ENCODE data around the gene LRRC56.

Gene LRRC56

DNA sequence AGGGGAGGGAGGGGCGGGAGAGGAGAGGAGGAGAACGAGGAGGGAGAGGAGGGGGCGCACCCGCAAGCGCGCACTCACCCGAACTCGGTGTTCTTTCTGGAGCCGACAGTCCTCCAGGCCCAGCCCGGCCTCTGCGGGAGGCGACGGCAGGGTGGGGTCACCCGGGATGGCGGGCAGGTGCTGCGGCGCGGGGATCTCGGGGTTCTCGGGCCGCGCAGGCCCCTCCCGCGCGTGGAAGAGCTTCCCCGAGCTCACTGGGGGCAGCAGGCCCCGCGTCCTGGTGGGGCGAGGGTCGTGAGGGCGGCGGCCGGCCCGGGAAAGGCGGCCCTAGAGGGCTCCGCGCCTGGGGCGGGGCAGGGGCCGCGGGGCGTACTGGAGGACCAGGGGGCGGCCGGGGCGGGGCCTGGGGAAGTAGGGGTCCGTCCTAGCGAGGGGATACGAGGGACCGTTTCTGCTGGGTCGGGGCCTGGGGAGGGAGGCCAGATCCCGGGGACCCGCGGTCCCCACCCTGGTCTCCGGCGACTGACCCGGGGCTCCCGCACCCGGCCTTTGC, 18.0 kb downstream of the LRRC56 start:
- no peak for DNase-seq
- in situ Hi-C loops (cut with MboI; ENCODE audit: low pct_unique_long_range_greater_than_20kb, low sequenced_read_pairs), result no loop called here

DNA sequence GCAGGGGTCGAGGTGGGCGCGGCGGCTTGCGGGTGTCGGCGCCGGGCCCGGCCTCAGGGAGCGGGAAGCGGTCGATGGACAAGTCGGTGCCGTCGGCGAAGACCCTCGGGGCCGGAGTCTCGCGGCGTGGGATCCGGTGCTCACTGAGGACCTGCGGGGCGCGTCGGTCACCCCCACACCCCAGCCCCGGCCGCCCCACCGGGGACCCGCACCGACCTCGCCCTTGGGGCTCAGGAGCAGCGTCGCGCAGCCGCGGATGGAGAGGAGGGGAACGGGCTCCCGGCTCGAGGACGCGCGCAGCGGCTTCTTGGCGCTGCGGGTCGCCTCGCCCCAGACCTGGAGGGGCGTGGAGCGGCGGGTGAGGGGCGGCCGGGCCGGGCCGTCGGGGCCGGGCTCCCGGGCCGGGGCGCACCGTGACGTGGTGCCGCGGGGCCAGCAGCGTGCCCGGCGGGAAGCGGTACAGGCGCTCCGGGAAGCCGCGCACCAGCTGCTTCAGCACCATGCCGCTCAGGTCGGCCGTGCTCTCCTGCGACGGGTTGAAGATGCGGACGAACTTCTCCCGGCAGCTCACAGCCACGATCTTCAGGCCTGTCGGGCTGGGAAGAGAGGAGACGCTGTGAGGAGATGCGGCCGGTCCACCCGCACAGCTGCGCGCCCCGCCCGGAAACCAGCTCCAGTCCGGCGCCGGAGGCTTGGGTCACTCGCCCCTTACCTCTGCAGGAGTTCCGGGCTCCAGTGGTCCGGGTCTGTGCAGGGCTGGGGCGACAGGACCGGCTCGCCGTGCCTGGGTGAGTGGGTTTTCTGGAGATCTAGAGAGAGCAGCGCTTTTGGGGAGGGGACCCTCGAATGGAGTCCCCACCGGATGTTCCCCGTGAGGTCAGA, 18.7 kb downstream of the LRRC56 start:
- DNase-seq, result no peak
- in situ Hi-C loops (cut with MboI; ENCODE audit: low pct_unique_long_range_greater_than_20kb, low sequenced_read_pairs), result no loop called here

DNA sequence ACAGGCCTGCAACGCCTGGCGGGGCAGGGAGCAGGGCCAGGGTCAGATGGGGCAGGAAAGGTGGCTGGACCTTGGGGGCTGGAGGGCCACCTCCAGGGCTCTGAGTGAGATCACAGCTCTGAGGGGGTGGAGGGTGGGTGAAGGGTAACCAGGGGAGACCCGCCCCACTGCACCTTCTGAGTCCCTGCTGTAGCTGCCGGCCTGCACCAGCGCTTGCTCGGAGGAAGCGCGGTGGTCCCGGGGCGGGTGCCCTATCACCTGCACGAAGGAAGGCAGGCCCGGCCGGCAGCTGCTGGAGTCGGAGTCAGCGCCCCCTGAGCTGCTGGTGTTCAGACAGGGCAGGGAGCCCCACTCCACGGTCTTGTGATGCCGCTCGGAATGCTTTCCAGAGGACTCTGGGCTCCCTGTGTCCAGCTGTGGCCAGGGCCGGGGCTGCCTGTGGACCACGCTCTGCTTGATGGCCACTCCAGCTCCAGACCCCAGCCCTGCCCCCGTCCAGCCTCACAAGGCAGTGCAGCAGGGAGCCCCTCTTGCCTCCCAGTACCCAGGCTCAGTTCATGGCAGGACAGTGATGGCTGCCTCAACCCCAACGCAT, 19.4 kb downstream of the LRRC56 start:
- in situ Hi-C loops (cut with MboI; ENCODE audit: low pct_unique_long_range_greater_than_20kb, low sequenced_read_pairs), result no loop called here
- no peak for DNase-seq

DNA sequence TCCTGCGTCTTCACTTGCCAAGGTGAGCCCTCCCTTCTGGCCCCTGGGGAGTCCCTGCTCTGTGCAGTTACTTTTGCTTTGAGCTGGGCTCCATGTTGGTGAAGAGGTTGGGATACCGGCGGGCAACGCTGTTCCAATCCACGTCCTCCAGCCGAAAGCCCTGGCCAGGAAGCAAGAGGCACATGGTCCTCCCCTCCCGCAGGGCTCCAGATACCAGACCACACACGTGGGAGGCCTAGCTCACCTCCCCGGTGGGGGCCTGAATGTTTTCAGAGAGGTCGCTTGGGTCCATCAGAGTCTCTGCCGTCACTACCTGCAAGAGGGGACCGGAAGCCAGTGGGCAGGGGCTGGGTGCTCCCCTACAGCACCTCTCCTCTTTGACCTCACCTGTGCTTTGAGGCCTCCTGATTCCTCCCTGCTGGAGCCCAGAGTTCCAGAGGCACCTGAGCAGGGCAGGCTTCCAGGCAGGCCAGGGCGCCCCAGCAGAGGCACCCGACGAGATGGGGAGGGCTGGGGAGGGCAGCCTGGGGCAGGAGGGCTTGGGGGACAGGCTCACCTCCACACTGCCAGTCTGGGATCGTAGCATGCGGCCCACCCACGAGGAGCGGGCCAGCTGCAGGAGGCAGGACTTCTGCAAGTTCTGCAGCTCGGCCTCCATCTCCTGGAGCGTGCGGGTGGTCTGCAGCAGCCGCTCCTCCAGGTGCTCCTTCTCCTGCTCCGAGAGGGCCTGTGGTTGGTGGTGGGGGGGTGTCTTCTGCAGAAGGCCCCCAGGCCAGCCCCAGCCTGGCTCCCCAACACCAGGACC, 20.2 kb downstream of the LRRC56 start:
- in situ Hi-C loops (cut with MboI; ENCODE audit: low pct_unique_long_range_greater_than_20kb, low sequenced_read_pairs), result no loop called here
- no peak for DNase-seq

DNA sequence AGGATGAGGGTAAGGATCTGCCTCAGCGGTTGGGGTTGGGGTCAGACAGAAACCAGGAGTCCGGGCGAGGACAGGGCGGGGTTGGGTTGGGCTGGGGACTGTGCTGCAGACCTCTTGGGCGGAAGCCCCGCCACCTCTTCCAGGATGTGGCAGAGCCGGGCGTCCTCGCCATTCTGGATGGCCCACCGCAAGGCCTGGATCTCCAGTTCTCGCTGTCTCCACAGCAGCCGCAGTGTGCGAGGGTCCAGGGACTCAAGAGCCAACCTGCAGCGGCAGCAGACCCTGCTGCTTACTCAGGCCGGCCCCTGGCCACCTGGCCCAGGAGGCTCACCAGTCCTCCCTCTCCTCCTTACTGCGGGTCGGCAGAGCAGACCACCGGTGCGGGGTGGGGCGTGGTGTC, 21.2 kb downstream of the LRRC56 start:
- in situ Hi-C loops (cut with MboI; ENCODE audit: low pct_unique_long_range_greater_than_20kb, low sequenced_read_pairs), result no loop called here

DNA sequence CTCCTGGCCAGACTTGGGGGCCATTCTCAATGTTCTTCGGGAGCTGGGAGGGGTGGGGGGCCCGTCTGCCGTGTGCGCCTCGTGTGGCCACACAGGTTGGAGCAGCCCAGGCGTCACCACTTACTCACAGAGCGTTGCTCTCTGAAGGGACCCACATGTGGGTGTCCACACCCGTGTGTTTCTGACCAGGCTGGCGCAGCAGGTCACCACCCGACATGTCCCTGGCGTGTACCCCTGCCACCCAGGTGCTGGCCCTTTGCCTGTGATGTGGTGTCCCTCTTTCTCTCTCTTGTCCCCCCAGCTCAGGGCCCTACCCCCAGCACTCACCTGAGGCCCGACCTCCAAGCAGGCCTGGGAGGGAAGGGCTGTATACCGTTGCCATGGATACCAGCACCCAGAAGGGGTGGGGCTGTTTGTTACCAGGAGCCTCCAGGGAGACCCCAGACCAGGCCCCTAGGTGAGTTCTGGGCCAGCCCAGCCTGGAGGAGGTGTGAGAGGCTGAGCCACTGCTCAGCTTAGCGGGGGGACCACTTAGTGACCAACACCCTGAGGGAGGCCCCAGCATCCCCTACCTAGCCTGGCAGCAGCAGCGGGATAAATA, 21.8 kb downstream of the LRRC56 start:
- no peak for DNase-seq
- in situ Hi-C loops (cut with MboI; ENCODE audit: low pct_unique_long_range_greater_than_20kb, low sequenced_read_pairs), result no loop called here

More for the DNA sequence above, 21.2 kb downstream of the LRRC56 start:
- no peak for DNase-seq

DNA sequence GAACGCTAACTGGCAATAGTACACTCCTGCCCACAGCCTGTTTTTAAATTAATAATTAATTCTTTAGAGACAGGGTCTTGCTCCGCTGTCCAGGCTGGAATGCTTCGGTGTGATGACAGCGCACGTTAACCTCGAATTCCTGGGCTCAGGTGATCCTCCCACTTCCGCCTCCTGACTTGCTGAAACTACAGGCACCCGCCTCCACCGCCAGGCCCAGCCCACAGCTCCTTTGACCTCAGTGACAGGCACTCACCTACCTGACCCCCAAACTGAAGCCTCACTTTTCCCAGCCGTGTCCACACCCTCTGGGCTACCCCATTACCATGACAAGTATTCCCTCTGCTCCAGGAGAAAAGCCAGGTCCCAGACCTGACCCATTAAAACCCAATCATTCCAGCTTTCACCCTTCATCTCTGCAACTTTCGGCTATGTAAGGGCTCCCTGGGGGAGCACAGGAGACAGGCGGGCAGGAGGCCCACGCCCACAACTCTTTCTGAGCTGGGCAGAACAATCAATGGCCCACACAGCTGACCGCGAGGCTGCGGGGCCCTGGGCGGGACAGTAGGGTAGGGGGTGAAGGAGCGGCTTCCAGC, 22.5 kb downstream of the LRRC56 start:
- DNase-seq, result no peak
- in situ Hi-C loops (cut with MboI; ENCODE audit: low pct_unique_long_range_greater_than_20kb, low sequenced_read_pairs), result no loop called here

DNA sequence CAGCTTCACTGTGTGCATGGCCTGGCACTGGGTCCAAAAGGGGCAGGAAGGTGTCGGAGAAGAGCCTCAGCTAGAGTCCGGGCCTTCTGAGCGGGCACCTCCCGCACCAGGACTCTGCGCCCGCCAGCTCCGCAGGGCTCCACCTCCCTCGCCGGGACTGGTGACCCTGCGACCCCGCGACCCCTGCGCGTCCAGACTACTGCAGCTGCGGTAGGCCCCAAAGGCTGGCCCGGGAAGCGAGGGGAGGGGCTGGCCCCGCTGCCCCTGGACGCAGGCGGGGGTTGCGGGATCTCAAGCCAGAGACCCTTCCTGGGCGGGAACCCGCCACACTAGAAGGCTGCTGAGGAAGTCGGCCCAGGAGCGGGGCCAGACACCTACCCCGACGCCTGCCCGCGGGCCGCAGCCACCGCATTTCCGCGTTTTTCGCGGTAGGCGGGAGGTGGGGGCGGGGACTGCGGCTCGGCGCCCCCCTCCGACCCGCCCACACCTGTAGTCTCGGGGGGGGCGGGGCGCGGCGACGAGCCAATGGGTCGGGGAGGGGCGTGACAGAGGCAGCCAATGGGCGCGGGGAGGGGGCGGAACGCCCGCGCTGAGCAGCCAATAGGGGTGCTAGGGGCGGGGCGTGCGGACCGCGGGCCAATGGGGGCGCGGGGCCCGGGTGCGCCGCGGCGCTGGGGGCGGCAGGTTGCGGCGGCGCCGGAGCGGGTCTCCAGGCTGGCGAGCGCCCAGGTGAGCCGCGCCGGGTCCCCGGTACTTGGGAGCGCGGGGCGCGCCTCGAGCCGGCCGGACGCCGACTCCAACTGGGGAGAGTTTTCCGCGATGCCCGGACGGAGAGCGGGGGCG, 23.2 kb downstream of the LRRC56 start, which contains the start of the genes LMNTD2 and RASSF7:
Gene LMNTD2, minus strand, starts transcription at position 434 of the 843 bp plus-strand sequence. Its CDS starts 22 bp downstream, at position 412.
Gene RASSF7, plus strand, starts transcription at position 666 of the 843 bp plus-strand sequence. CDS start 799 bp downstream, outside the sequence.
- in situ Hi-C loops (cut with MboI; ENCODE audit: low pct_unique_long_range_greater_than_20kb, low sequenced_read_pairs), result no loop called here
- DNase-seq, result peak; percentile 79

DNA sequence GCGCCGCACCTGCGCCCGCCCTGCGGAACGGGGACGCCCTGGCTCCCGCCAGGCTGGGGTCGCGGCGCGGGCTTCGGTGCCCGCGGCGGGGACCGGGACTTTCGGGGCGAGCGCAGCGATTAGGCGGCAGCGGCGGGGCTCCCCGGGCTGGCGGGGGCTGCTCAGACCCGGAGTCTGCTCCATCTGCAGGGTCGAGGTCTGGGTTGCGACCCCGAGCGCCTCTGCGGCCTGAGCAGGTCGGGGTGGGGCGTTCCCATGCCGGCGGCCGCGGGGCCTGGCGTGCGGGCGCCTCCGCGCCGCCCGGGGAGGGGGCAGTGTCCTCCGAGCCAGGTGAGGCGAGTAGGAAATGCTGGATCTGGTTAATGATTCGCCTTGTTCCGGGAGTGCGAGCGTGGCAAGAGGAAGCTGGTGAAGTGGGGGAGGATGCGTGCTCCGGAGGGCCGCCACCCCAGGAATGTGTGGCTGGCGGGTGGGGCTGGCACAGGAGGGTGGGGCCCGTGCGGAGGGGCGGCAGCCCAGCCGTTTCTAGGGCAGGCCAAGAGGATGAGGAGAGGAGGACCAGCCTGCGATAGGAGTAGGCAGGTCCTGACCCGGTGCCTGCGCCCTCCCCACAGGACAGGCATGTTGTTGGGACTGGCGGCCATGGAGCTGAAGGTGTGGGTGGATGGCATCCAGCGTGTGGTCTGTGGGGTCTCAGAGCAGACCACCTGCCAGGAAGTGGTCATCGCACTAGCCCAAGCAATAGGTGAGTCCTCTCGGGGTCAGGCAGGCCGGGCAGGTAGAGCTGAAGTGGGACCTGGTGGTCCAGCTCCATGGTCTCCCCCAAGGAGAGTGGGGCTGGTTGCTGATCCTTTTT, 24.0 kb downstream of the LRRC56 start:
- in situ Hi-C loops (cut with MboI; ENCODE audit: low pct_unique_long_range_greater_than_20kb, low sequenced_read_pairs), result no loop called here

DNA sequence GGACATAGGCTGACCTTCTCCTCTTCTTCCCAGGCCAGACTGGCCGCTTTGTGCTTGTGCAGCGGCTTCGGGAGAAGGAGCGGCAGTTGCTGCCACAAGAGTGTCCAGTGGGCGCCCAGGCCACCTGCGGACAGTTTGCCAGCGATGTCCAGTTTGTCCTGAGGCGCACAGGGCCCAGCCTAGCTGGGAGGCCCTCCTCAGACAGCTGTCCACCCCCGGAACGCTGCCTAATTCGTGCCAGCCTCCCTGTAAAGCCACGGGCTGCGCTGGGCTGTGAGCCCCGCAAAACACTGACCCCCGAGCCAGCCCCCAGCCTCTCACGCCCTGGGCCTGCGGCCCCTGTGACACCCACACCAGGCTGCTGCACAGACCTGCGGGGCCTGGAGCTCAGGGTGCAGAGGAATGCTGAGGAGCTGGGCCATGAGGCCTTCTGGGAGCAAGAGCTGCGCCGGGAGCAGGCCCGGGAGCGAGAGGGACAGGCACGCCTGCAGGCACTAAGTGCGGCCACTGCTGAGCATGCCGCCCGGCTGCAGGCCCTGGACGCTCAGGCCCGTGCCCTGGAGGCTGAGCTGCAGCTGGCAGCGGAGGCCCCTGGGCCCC, 24.8 kb downstream of the LRRC56 start:
- DNase-seq, result no peak
- in situ Hi-C loops (cut with MboI; ENCODE audit: low pct_unique_long_range_greater_than_20kb, low sequenced_read_pairs), result no loop called here

More for the DNA sequence above, 24.0 kb downstream of the LRRC56 start:
- DNase-seq, result peak; percentile 60

DNA sequence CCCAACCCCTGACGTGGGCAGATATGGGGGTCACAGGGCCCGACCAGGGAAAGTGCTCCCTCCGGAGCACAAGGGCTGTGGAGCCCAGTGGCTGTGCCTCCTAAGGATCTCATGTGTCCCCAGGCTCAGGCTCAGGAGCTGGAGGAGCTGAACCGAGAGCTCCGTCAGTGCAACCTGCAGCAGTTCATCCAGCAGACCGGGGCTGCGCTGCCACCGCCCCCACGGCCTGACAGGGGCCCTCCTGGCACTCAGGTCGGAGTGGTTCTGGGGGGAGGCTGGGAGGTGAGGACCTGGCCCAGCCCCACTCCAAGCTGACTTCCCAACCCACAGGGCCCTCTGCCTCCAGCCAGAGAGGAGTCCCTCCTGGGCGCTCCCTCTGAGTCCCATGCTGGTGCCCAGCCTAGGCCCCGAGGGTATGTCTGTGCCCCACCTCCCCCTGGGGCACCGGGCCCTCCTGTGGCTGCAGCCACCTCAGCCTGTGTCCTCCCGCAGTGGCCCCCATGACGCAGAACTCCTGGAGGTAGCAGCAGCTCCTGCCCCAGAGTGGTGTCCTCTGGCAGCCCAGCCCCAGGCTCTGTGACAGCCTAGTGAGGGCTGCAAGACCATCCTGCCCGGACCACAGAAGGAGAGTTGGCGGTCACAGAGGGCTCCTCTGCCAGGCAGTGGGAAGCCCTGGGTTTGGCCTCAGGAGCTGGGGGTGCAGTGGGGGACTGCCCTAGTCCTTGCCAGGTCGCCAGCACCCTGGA, 25.9 kb downstream of the LRRC56 start:
- no peak for DNase-seq
- in situ Hi-C loops (cut with MboI; ENCODE audit: low pct_unique_long_range_greater_than_20kb, low sequenced_read_pairs), result no loop called here

DNA sequence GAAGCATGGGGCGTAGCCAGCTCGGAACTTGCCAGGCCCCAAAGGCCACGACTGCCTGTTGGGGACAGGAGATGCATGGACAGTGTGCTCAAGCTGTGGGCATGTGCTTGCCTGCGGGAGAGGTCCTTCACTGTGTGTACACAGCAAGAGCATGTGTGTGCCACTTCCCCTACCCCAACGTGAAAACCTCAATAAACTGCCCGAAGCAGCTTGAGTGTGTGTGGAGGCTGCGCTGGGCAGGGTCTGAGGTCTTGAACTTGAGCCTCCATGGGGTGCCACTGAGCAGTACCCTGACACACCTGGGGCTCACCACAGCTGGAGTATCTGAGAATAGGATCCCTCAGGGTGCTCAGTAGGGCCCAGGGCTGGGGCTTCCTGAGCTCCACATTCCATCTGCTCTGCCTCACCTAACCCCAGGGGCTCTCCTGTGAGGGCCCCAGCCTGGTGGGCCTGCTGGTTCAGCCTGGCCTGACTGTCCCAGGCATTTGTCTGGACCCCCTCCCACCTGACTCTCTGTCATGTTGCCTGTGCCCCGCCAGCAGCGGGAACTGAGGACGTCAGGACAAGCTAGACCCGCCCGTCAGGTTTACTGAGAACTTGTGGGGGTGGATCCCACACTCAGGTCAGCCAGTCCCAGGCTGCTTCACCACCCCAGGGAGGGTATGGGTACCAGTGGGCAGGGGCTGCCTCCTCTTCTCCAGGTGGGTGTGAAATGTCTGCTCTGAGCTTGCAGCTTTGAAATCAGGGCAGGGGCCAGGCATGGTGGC, 26.7 kb downstream of the LRRC56 start:
- DNase-seq, result no peak
- in situ Hi-C loops (cut with MboI; ENCODE audit: low pct_unique_long_range_greater_than_20kb, low sequenced_read_pairs), result no loop called here

DNA sequence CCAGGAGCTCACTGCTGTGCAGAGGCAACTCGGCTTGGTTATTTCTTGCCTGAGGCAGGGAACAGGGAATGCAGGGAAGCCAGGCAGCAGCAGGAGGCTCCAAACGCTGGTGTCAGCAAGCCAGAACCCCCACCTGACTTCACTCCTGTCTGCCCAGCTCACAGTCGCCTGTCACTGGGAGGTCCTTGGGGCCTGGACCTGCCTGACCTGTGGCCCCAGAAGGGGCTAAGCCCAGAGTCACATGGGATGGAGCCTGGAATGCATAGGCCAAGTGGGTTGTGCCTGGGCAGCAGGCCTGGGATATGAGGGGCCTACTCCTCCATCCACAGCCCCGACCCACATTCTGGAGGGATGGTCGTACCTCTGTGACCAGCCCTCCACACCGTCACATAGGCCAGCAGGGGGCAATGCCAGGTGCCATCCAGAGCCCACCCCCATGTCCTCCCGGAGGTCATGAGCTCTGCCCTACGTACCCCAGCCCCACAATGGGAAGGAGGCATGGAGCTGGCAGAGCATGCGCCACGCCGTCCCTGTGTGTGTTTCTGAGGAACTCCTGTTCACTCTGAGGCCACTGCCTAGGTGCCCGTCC, 28.7 kb downstream of the LRRC56 start:
- DNase-seq, result no peak
- in situ Hi-C loops (cut with MboI; ENCODE audit: low pct_unique_long_range_greater_than_20kb, low sequenced_read_pairs), result no loop called here

DNA sequence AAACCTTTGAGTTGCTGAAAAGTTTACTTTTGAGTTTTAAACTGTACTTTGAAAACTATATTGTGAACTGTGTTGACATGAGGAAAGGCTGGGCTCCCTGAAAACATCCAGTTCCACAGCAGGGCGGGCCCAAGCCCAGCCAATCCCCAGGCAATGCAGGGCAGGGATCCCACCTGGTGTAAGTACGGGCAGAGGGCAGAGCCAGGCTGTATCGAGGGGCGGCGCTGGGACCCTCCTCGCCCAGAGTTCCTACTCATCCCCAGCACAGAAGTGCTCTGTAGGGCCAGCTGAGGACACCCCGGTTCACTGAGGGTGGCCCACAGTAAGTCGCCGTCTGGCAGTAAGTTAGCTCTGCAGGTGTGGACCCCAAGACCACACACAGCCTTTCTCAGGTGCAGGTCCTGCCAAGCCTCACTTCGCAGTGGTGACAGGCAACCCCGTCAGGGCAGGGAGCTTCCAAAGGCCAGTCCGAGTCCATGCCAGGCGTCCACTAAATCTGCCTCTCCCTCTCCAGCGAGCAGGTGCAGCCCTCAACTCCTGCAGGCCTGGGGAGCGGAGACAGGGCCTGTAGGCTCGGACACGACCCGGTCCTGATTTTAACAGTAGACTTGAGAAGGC, 29.8 kb downstream of the LRRC56 start:
- in situ Hi-C loops (cut with MboI; ENCODE audit: low pct_unique_long_range_greater_than_20kb, low sequenced_read_pairs), result no loop called here
- no peak for DNase-seq

Data from KBM-7 (cell line).